HG03139 (cell line): Measurements from ENCODE around the gene TMEM255B.
"Not testable (repeated sequence)": the region's sequence is repeated elsewhere in the genome, so short reads cannot be mapped to it uniquely, and the experiment has no call there.

Experiments
- ATAC-seq: cut with Tn5 transposase; IDR thresholded peaks from one replicate; pipeline ENCODE4 v1.9.1; 2021; ENCODE audit not compliant: unreplicated experiment

The TMEM255B gene

DNA sequence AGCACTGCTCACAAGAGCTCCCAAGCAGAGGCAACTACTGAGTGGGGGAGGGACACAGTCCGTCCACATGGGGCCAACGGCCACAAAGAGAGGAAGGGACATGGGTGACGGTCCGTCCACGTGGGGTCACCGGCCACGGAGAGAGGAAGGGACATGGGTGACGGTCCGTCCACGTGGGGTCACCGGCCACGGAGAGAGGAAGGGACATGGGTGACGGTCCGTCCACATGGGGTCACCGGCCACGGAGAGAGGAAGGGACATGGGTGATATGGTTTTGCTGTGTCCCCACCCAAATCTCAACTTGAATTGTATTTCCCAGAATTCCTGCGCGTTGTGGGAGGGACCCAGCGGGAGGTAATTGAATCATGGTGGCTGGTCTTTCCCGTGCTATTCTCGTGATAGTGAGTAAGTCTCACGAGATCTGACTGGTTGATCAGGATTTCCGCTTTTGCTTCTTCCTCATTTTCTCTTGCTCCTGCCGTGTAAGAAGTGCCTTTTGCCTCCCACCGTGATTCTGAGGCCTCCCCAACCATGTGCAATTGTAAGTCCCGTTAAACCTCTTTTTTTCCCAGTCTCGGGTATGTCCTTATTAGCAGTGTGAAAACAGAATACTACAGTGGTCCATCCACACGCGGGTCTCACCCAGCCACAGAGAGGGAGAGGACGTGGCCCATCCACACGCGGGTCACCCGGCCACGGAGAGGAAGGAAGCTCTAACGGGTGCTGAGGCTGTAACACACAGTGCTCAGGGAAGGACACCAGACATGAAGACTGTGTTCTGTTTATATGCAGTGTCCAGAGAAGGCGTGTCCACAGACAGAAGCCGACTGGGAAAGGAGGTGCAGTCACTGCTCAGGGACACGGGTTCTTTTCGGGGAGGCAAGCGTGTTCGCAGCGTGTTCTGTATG, 56.4 kb downstream of the TMEM255B start:
- no peak for ATAC-seq

DNA sequence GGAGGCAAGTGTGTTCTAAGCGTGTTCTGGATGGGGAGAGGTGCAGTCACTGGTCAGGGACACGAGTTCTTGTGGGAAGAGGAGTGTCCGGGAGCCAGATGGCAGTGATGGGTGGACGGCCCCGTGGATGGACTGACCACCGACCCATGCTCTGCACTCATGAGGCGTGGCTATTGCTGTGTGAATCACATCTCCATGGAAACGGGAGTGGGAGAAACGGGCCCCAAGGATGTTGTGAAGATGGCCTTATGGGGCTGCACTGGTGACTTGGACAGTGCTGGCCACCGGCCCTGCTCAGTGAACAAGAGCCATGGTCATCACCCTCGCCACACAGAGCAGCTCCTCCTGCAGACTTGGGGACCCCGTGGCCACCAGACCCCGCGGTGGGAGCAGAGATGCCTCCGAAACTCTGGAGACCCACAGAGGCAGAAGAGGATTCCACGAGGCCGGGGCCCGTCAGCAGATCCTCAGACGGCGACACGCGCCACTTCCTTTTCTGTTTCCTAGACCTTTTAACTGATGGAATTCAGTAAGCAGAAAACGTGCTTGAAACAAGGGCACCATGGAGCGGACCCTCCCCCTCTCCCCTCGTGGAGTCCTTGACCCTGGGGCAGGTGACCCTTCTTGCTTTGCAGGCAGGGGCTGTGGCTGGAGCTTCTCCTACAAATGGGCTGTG, 57.4 kb downstream of the TMEM255B start:
- no peak for ATAC-seq

DNA sequence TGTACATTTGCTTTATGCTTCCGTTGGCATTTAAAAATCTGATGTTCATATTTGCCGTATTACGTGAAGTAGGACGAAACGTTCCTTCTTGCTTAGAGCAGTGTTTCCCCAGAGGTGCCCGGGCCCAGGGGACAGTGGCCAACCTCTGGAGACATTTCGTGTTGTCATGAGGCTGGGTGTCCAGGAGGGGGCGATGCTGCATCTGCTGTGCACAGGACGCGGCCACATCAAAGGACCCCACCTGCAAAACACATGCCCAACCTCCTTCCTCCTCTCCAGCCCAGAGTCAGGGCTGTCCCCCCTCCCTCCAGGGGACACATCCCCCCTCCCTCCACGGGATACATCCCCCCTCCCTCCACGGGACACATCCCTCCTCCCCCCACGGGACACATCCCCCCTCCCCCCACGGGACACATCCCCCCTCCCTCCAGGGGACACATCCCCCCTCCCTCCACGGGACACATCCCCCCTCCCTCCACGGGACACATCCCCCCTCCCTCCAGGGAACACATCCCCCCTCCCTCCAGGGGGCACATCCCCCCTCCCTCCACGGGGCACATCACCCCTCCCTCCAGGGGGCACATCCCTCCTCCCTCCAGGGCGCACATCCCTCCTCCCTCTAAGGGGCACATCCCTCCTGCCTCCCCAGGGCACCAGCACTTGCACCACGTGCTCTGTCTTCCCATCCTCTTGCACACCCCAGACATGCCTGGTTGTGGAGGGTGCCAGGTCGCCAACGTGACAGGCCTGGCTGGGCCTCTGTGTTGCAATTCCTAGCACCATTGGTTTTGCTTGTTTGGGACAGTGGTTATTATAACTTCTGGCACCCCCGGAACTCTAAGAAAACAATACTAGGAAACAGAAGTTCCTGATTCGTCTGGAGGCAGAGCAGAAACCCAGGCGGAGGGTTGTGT, 58.2 kb downstream of the TMEM255B start:
- no peak for ATAC-seq

DNA sequence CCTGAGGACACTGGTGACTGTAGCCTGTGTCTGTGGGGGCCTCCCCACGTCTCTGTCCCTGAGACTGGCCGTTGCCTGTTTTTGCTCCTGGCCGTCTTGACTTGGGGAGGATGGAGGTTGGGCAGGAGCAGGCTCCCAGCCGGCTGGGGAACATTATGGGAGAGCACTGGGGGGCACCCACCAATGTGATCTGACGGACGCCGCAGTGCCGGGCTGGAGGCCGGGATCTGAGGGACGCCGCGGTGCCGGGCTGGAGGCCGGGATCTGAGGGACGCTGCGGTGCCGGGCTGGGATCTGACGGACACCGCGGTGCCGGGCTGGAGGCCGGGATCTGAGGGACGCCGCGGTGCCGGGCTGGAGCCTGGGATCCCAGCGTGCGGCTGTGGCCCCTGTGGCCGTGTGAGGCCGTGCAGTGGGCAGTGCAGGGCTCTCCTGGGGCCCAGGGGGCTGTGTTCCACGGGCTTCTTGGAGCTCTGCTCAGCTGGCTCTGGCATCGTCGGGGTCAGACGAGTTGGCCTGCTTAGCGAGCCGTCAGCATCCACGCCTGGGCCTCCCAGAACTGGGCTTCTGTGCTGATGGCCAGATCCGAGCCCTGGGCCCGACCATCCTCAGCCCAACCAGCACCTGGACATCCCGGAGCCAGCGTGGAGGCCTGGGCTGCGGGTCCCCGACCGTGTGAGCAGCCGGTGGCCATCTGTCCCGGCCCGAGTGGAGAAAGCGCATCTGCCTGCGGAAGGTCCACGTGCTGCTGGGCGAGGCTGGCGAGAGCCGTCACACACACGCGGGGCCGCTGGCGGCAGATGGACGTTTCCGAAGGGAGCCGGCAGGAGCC, 59.0 kb downstream of the TMEM255B start:
- ATAC-seq = no peak

DNA sequence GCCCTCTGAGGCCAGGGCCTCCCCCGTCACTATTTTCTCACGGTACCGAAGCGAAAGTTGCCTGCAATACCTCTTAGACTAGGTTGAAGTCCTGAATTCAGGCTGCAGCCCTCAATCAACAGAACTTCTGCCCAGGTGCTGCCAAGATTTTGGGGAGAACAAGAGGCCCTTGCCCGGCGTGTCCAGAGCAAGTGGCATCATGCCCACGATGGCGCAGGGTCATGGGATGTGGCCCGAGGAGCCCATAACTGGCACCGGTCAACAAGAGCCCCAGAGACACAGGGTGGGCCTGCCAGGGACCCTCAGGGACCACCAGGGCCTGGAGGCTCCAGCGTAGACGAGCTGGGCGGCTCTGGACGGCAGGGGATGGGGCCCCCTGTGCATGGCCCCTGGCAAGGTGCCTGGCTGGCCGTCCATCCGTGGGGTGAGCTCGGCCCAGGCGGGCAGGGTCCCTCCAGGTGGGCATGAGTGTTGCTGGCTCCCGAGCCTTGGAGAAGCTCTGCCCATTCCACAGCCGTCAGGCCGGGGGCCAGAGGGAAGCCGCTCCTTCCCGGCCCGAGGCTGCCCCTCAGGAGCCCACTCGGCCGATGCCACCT, 59.8 kb downstream of the TMEM255B start:
- no peak for ATAC-seq

DNA sequence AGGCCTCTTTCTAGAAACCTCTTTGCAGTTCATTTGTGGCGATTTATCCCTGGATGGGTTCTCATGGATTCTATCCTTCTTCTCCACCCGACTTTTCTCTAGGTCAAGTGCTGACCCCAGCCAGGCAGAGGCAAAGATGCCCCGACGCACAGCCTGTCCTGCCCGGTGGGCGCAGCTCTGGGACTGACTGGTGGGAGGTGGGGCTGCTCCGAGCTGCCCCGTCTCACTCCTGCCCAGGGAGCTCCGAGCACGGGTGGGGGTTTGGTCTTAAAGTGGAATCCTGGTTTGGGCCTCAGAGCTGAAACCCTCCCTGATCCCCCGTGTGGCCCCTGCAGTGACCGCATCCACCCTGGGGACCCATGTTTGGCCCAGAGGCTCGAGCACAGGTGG, 60.3 kb downstream of the TMEM255B start:
- no peak for ATAC-seq

DNA sequence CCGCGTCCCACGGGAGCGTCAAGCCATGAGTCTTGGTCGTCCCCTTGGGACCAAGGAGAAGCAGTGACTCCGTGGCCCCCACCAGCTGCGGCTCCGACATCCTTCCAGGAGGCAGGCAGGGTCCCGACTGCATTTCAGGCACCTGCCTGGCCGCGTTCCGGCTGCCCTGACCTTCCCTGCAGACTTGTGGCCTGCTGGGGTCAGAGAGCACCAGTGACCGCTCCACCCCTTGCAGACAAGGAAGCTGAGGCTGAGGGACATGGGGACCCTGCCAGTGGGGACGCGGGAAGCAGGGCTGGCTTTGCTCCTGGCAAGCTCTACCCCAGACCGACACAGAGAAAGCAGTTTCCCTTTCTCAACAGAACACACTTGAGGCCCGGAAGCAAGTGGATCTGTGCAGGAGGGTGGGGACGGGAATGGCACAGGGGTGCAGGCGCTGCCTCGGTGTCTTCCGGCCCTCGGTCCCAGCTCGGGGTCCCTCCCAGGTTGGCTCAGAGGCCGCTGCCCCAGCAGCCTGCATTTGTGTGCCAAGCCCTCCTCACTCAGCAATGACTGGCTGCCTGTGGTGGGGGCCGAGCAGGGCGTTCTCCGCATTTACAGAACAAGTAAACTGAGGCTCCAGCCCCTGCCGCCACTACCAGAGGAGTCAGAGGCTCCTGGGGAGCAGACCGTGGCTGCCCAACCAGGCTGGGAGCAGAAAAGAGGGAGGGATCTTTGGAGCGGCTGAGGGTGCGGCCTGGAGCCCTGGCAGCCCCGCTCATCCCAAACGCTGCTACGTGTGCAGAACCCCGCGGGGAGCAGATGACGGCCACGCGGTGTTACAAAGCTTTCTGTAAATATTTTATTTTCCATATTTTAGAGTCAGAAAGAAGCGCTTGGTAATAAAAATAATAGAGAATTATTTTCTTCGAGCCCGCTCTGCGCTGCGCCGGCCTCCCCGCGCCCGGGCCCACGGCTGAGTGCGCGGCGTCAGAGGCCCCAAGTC, 61.0 kb downstream of the TMEM255B start:
- ATAC-seq = no peak

DNA sequence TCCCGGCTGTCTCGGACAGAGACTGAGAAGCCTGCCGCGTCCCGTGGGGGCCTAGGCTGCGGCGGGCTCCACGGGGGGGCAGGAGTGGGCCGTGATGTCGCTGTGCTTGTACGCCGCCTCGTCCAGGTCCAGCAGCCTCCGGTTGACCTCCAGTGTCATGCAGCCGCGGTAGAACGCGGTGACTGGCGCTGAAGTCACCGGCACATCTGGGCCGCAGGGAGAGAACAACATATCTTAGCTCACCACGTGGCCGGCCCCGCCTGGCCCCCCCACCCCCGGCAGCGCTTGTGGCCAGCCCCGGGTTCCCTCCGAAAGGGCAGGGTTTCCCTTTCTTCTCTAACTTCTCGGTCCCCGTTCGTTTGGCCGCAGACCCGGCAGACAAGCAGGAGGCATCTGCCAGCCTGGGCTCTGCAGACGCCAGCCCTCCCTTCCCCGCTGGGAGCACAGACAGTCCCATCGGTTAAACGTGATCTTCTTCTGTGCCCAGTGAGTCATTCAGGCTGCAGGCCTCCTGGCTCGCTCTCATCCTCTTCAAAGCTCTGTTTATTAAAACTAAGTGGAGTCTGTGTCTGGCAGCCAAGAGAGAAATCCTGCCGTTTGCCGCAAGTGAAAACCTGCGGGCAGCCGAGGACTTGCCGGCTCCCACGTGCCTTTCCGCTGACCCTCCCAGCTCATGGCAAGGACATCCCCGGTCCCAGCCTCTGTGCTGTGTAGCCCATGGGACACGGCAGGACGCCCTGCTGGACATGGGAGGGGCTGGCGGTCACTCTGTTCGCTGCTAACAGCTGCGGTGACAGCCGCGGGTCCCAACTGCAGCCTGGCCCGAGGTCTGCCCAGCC, 62.0 kb downstream of the TMEM255B start:
- no peak for ATAC-seq

DNA sequence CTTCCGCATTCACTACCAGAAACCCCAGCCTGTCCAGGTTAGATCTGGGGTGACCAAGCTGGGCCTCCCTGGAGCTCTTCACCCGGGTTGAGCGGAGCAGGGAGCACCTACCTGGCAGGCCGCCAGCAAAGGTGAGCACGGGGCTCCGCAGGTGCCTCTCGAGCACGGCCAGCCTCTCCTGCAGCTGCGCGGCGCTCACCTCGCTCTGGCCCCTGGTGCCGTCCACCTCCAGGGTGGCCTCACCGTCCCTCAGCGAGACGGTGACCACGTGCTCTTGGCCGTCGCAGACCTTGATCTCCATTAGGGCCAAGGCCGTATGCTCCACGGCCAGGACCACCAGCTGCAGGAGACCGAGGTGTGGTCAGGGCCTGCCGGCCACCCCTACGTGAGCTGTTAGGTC, 62.8 kb downstream of the TMEM255B start:
- ATAC-seq = no peak

DNA sequence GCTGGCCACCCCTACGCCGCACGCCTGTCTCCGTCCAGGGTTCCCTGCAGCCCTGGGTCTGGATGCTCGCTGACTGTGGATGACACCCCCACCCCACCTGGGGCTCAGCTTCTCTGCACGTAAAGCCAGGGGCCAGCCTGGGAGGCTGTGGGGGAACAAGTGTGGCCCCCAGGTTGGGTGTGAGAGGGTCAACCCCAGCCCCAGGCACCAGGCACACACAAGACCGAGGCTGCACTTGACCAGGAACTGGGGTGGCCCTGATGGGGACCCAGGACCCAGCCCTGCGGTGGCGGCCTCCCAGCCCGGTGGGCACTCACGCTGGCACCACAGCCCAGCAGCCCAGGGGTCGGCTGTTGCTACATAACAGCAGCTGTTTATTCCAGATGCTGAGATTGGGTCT, 63.2 kb downstream of the TMEM255B start:
- no peak for ATAC-seq

DNA sequence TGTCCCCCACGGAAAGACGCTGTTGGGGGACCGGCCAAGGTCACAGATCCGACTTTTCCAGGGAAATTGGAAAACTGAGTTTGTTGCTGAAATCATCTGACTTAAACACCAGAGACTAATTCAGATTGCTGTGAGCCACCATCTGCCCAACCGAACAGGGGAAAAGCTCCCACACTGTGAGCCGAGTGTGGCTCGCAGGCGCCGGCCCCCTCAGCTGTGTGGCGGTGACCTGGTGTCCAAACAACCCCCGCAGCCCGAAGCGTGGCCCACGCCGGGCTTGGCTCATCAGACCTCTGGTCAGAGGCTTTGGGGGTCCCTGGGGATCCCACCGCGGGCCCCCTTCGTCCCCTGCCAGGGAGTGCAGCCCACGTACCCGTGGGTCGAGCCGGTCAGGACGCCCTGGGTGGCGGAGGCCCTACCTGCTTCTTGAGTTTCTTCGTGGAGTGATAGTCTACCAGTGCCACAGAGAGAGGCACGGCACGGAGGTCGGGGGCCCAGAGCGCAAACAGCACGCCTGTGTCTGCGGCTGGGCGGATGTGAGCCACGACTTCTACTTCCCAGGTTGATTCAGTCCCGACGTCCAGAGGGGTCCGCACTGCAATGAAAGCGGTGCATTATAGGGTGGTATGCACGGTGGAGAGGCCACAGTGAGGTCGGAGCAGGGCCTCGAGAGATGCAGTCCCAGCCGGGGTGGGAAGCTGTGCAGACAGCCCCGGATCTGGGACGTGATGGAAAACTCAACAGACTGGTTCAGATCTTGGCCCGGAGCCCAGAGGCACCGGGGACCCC, 64.1 kb downstream of the TMEM255B start:
- no peak for ATAC-seq

DNA sequence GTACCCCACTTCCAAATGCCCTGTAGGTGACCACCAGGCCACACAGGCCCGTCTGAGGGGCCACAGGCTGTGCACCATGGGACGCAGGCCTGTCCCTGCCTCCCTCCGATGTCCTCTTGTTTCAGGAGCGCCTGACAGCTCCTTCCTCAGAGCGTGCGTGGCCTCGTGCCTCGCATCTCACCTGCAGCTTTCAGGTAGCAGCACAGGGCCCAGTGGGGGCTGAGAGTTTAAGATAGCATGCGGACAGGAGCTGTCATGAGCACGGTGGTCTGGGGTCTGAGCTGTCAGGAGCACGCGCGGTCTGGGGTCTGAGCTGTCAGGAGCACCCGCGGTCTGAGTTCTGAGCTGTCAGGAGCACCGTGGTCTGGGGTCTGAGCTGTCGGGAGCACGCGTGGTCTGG, 64.7 kb downstream of the TMEM255B start:
- ATAC-seq = no peak

DNA sequence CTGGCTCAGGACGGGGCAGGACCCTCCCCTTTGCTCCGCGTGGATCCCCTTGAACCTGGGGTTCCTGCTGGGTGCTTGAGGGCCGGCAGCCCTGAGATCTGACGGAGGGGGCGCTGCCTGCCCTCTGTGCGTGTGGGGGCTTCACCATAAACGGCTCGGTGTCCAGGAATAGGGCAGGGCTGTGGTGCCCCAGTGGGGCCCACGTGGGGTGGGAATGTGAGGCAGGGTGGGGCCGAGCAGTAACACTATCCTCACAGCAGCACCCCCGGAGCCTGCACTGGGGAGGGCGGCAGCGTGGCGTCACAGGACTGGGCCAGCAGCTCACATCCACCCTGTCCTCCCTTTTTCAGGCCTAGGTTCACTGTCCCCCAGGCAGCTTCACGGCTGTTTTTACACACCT, 66.8 kb downstream of the TMEM255B start:
- no peak for ATAC-seq

DNA sequence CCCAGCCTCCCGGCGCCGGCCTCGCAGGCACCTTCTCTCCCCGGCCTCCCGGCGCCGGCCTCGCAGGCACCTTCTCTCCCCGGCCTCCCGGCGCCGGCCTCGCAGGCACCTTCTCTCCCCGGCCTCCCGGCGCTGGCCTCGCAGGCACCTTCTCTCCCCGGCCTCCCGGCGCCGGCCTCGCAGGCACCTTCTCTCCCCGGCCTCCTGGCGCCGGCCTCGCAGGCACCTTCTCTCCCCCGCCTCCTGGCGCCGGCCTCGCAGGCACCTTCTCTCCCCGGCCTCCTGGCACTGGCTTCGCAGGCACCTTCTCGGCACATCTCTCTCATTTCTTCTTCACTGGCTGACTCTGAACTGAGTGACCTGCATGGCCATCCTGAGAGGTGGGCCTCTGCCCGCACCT, 67.4 kb downstream of the TMEM255B start:
- not testable (repeated sequence) for ATAC-seq

DNA sequence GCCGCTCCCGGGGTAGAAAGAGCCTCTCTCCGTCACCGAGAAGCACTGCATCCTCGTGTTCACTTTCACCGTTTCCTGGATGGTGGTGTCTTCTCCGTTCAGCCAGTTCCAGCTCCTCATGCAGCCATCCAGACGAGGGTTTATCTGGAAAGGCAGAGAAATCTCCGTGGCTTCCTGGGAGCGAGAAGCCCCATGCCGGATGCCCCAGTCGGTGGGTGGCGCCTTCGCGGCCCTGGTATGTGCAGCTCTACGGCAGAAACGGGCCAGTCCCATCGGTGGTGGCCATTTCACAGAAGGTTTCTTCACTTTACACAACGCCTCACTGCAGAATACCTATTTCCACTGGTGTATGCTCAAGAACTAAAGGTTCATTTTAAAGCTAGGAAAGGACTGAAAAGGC, 68.0 kb downstream of the TMEM255B start:
- ATAC-seq = no peak

DNA sequence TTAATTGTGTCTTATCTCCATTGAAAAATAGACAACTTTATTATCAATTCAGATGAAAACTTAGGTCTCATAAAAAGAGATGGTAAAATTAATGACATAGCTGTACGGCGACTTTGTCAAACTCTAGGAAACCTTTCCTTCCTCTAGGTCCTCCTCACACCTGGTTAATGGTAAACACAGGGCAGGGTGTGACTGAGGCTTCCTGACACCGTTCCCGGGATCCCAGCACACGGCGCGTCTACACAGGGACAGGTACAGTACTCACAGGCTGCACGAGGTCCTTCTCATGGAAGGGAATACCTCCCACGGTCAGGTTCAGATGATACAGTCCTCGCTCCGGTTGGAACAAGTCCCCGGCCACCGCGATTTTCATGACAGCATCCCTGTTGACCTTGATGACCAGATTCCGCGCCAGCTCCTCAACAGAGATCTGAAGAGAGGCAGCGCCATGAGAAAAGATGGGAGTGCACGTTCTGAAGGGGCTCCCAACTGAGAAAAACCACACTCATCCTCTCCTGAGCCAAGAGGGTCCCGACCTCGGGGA, 69.3 kb downstream of the TMEM255B start:
- ATAC-seq = no peak

DNA sequence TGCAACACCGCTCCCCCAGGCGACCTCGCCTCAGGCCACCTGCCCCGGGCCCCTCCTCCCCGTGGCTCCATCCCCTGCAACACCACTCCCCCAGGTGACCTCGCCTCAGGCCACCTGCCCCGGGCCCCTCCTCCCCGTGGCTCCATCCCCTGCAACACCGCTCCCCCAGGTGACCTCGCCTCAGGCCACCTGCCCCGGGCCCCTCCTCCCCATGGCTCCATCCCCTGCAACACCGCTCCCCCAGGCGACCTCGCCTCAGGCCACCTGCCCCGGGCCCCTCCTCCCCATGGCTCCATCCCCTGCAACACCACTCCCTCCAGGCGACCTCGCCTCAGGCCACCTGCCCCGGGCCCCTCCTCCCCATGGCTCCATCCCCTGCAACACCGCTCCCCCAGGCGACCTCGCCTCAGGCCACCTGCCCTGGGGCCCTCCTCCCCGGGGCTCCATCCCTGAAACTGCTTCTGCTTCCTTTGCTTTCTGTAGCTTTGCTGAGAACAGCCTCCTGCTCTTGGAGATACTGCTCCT, 71.5 kb downstream of the TMEM255B start:
- ATAC-seq = not testable (repeated sequence)
